Activated naive CD8-positive, alpha-beta T cell treated with anti-CD3 and anti-CD28 coated beads, Interleukin-2, amount 50 U/mL, for 24 hours (primary cell): Measurements from ENCODE around the gene SMYD2.
A peak's percentile ranks its signal among the peaks of the same experiment; 100 is the strongest.
"Not testable (repeated sequence)": the region's sequence is repeated elsewhere in the genome, so short reads cannot be mapped to it uniquely, and the experiment has no call there.

Source experiments
- ATAC-seq: fragments of 150-1000 bp; cut with Tn5 transposase; one replicate; pipeline ENCODE4 v1.10.0; 2021
- DNase-seq: peaks from one replicate; pipeline ENCODE4 v3.0.0; 2021
- H3K27ac Mint-ChIP-seq: one replicate; pipeline ENCODE4 v1.8.0; 2021; ENCODE audit warnings: mild to moderate bottlenecking, mixed read lengths
- H3K27me3 Mint-ChIP-seq: one replicate; pipeline ENCODE4 v1.8.0; 2021; ENCODE audit warnings: mixed read lengths
- H3K36me3 Mint-ChIP-seq: one replicate; pipeline ENCODE4 v1.8.0; 2021; ENCODE audit warnings: low read depth, mixed read lengths
- H3K4me1 Mint-ChIP-seq: one replicate; pipeline ENCODE4 v1.8.0; 2021; ENCODE audit warnings: mixed read lengths
- H3K4me3 Mint-ChIP-seq: one replicate; pipeline ENCODE4 v1.8.0; 2021; ENCODE audit warnings: mild to moderate bottlenecking, moderate library complexity, mixed read lengths
- H3K9me3 Mint-ChIP-seq: one replicate; pipeline ENCODE4 v1.8.0; 2021; ENCODE audit warnings: mixed read lengths

The SMYD2 gene

GRCh38 chr1:214261206-214262123, 19.5 kb upstream of the SMYD2 start:
- peak; percentile 85 for ATAC-seq
- Mint-ChIP-seq H3K36me3 (no peaks in the 10 kb centered on the region), H3K27ac (no peak overlapping the region), H3K4me1 (peaks cover 10% of the 10 kb centered on the region), H3K9me3 (no peaks in the 10 kb centered on the region), H3K4me3 (no peak overlapping the region), H3K27me3 (peaks cover 49% of the 10 kb centered on the region)
- DNase-seq: peak; percentile 87

- no peak overlapping the region for H3K4me3 Mint-ChIP-seq
- no peaks in the 10 kb centered on the region for H3K9me3 Mint-ChIP-seq
- H3K27me3 Mint-ChIP-seq: peaks cover 45% of the 10 kb centered on the region
- DNase-seq (no peak), ATAC-seq (no peak)
- H3K36me3 Mint-ChIP-seq: no peaks in the 10 kb centered on the region
- no peak overlapping the region for H3K27ac Mint-ChIP-seq
- H3K4me1 Mint-ChIP-seq: peaks cover 9% of the 10 kb centered on the region
These were observed 16.8 kb upstream of the SMYD2 start for GRCh38 chr1:214264196-214264595.

- Mint-ChIP-seq H3K27me3 (peaks cover 46% of the 10 kb centered on the region), H3K27ac (no peak overlapping the region), H3K9me3 (no peaks in the 10 kb centered on the region), H3K4me1 (peaks cover 3% of the 10 kb centered on the region), H3K36me3 (no peaks in the 10 kb centered on the region), H3K4me3 (no peak overlapping the region)
- ATAC-seq (no peak), DNase-seq (no peak)
These were observed 16.0 kb upstream of the SMYD2 start for GRCh38 chr1:214264976-214265375.

GRCh38 chr1:214270097-214270650, 10.8 kb upstream of the SMYD2 start:
- ATAC-seq (no peak), DNase-seq (no peak)
- Mint-ChIP-seq H3K27ac (no peak overlapping the region), H3K36me3 (no peaks in the 10 kb centered on the region), H3K9me3 (peaks cover 3% of the 10 kb centered on the region), H3K27me3 (peaks cover 17% of the 10 kb centered on the region), H3K4me1 (peaks cover 3% of the 10 kb centered on the region), H3K4me3 (no peak overlapping the region)

- Mint-ChIP-seq H3K4me1 (peaks cover 3% of the 10 kb centered on the region), H3K27me3 (peaks cover 12% of the 10 kb centered on the region), H3K9me3 (peaks cover 3% of the 10 kb centered on the region), H3K36me3 (no peaks in the 10 kb centered on the region), H3K27ac (no peak overlapping the region), H3K4me3 (no peak overlapping the region)
- DNase-seq (no peak), ATAC-seq (no peak)
These were observed 9.6 kb upstream of the SMYD2 start for GRCh38 chr1:214271174-214271858.

GRCh38 chr1:214271995-214272731, 8.8 kb upstream of the SMYD2 start:
- Mint-ChIP-seq H3K9me3 (peaks cover 3% of the 10 kb centered on the region), H3K27ac (no peak overlapping the region), H3K27me3 (peaks cover 12% of the 10 kb centered on the region), H3K4me3 (no peak overlapping the region), H3K36me3 (no peaks in the 10 kb centered on the region), H3K4me1 (peaks cover 3% of the 10 kb centered on the region)
- ATAC-seq (no peak), DNase-seq (no peak)

GRCh38 chr1:214272964-214273533, 7.9 kb upstream of the SMYD2 start:
- H3K36me3 Mint-ChIP-seq: no peaks in the 10 kb centered on the region
- no peak overlapping the region for H3K27ac Mint-ChIP-seq
- no peak overlapping the region for H3K4me3 Mint-ChIP-seq
- DNase-seq: no peak
- ATAC-seq: peak; percentile 43
- peaks cover 3% of the 10 kb centered on the region for H3K4me1 Mint-ChIP-seq
- H3K9me3 Mint-ChIP-seq: peaks cover 3% of the 10 kb centered on the region
- peaks cover 9% of the 10 kb centered on the region for H3K27me3 Mint-ChIP-seq

- DNase-seq, ATAC-seq, H3K4me3 Mint-ChIP-seq, H3K27ac Mint-ChIP-seq, H3K9me3 Mint-ChIP-seq, H3K27me3 Mint-ChIP-seq, H3K36me3 Mint-ChIP-seq: not testable (repeated sequence)
- H3K4me1 Mint-ChIP-seq: peaks cover 13% of the 10 kb centered on the region
These were observed 5.3 kb upstream of the SMYD2 start for GRCh38 chr1:214275700-214276099.

GRCh38 chr1:214276786-214277185, 4.2 kb upstream of the SMYD2 start:
- H3K9me3 Mint-ChIP-seq: peaks cover 3% of the 10 kb centered on the region
- peaks cover 12% of the 10 kb centered on the region for H3K4me1 Mint-ChIP-seq
- H3K27ac Mint-ChIP-seq: no peak overlapping the region
- H3K27me3 Mint-ChIP-seq: no peaks in the 10 kb centered on the region
- no peaks in the 10 kb centered on the region for H3K36me3 Mint-ChIP-seq
- no peak for ATAC-seq
- no peak overlapping the region for H3K4me3 Mint-ChIP-seq
- no peak for DNase-seq

GRCh38 chr1:214277704-214278635, 3.0 kb upstream of the SMYD2 start:
- DNase-seq (no peak), ATAC-seq (no peak)
- no peaks in the 10 kb centered on the region for H3K27me3 Mint-ChIP-seq
- no peak overlapping the region for H3K4me3 Mint-ChIP-seq
- peaks cover 3% of the 10 kb centered on the region for H3K9me3 Mint-ChIP-seq
- H3K36me3 Mint-ChIP-seq: no peaks in the 10 kb centered on the region
- no peak overlapping the region for H3K27ac Mint-ChIP-seq
- H3K4me1 Mint-ChIP-seq: peaks cover 21% of the 10 kb centered on the region

GRCh38 chr1:214280386-214281020, 456 bp upstream of the SMYD2 start:
- peak; percentile 22 for DNase-seq
- H3K4me3 Mint-ChIP-seq: peak overlapping the region; percentile 73
- H3K27ac Mint-ChIP-seq: no peak overlapping the region
- H3K27me3 Mint-ChIP-seq: no peaks in the 10 kb centered on the region
- H3K9me3 Mint-ChIP-seq: no peaks in the 10 kb centered on the region
- peaks cover 34% of the 10 kb centered on the region for H3K4me1 Mint-ChIP-seq
- no peaks in the 10 kb centered on the region for H3K36me3 Mint-ChIP-seq
- ATAC-seq: peak; percentile 38

- Mint-ChIP-seq H3K4me1 (peaks cover 36% of the 10 kb centered on the region), H3K27ac (peak overlapping the region; percentile 70), H3K9me3 (no peaks in the 10 kb centered on the region), H3K36me3 (no peaks in the 10 kb centered on the region), H3K4me3 (peak overlapping the region; percentile 83), H3K27me3 (no peaks in the 10 kb centered on the region)
- DNase-seq (no peak), ATAC-seq (no peak)
These were observed 1.0 kb downstream of the SMYD2 start for GRCh38 chr1:214281720-214282629.
